HepG2 (cell line): Measurements from ENCODE around the gene ABCC2. TPM values are rescaled to one million over a fixed set of nuclear protein-coding genes. Genes with fewer than 3 reads are reported as not detected.
"Not testable (repeated sequence)": the region's sequence is repeated elsewhere in the genome, so short reads cannot be mapped to it uniquely, and the experiment has no call there.

Experiments
- ATAC-seq: fragments of 200-7000 bp; cut with Tn5 transposase; 3 replicates; pipeline ENCODE4 v1.9.1; 2020; ENCODE audit warnings: mild to moderate bottlenecking, moderate library complexity
- BruUV-seq: library from RNA; stranded (reverse); fragments of 400-500 nt; replicated peaks from 2 replicates; lab custom pipeline; 2021; lab: Mats Ljungman, UMichigan
- CTCF ChIA-PET: fragments of 300-600 bp; formaldehyde crosslinking; extraction: SDS; loops from one replicate; lab custom pipeline; 2021; ENCODE audit warnings: low total read pairs, inconsistent platforms, low intra/inter-chr PET ratio; lab: Yijun Ruan, JAX
- POLR2A ChIA-PET: fragments of 350-600 bp; sonication (Branson Sonifier 250); formaldehyde crosslinking; loops from one replicate; lab custom pipeline; 2020; ENCODE audit warnings: antibody characterized with exemption, inconsistent platforms; lab: Yijun Ruan, JAX
- DNase-seq: peaks from one replicate; pipeline ENCODE4 v3.0.0-alpha.2; 2015; ENCODE audit warnings: low spot score
- FAIRE-seq: peaks from 3 replicates; lab custom pipeline; 2011; peaks lifted over from hg19 to GRCh38; lab: Jason Lieb, UNC
- H2AFZ ChIP-seq: one replicate; pipeline ENCODE4 v1.6.1; 2011; ENCODE audit warnings: low read length, inconsistent platforms
- H3K27ac ChIP-seq: fragments of 300-600 bp; 3 replicates; pipeline ENCODE4 v1.8.0; 2011; ENCODE audit warnings: mixed run types, mild to moderate bottlenecking, mixed read lengths, low read length, inconsistent platforms; ENCODE audit not compliant: insufficient read depth; ENCODE audit errors: extremely low read length
- H3K27me3 ChIP-seq, 2 experiments: fragments of 200-600 bp in 1 of 2; 2 replicates in 1 of 2; 3 replicates in 1 of 2; pipeline versions ENCODE4 v1.6.0 to v1.8.0; 2011; ENCODE audit warnings: low read length in 2 of 2, mild to moderate bottlenecking in 2 of 2, moderate library complexity in 2 of 2, inconsistent platforms in 1 of 2; ENCODE audit not compliant: insufficient read depth in 2 of 2, control insufficient read depth in 1 of 2
- H3K36me3 ChIP-seq, 2 experiments: fragments of 200-600 bp in 1 of 2; replicated peaks in 1 of 2; 2 replicates in 1 of 2; 3 replicates in 1 of 2; pipeline versions ENCODE4 v1.5.1 to v1.8.0; 2011; ENCODE audit warnings: low read length in 2 of 2, inconsistent platforms in 1 of 2; ENCODE audit not compliant: insufficient read depth in 2 of 2, control insufficient read depth in 1 of 2
- H3K4me1 ChIP-seq: 2 replicates; pipeline ENCODE4 v1.5.1; 2012; ENCODE audit warnings: low read length, inconsistent platforms; ENCODE audit not compliant: insufficient read depth
- H3K4me2 ChIP-seq: 2 replicates; pipeline ENCODE4 v1.6.0; 2011; ENCODE audit warnings: low read depth, low read length, inconsistent platforms
- H3K4me3 ChIP-seq, 3 experiments: fragments of 200-600 bp in 1 of 3; sonication (generic), shearing (Covaris generic) in 1 of 3; replicated peaks in 1 of 3; 2 replicates each; pipeline ENCODE4 v1.5.1; 2011 to 2016; ENCODE audit warnings: low read length in 3 of 3, inconsistent platforms in 2 of 3, low read depth in 2 of 3, mild to moderate bottlenecking in 2 of 3, control low read depth in 1 of 3, mixed read lengths in 1 of 3; ENCODE audit not compliant: insufficient read depth in 1 of 3
- H3K79me2 ChIP-seq: one replicate; pipeline ENCODE4 v1.6.1; 2011; ENCODE audit warnings: low read length, inconsistent platforms; ENCODE audit not compliant: insufficient read depth
- H3K9ac ChIP-seq: 2 replicates; pipeline ENCODE4 v1.6.0; 2011; ENCODE audit warnings: mild to moderate bottlenecking, low read depth, low read length, inconsistent platforms; ENCODE audit not compliant: insufficient read depth
- H3K9me3 ChIP-seq: 2 replicates; pipeline ENCODE4 v1.5.1; 2012; ENCODE audit warnings: mild to moderate bottlenecking, low read length
- H4K20me1 ChIP-seq: 2 replicates; pipeline ENCODE4 v1.6.0; 2011; ENCODE audit warnings: inconsistent platforms, mild to moderate bottlenecking, low read length, moderate library complexity; ENCODE audit not compliant: insufficient read depth
- HDAC2 ChIP-seq: sonication (generic); formaldehyde crosslinking; IDR thresholded peaks from 2 replicates; pipeline ENCODE4 v1.4.0; 2020; ENCODE audit warnings: missing genetic modification reagents
- HMG20B ChIP-seq: conservative IDR thresholded peaks from 2 replicates; pipeline ENCODE4 v1.6.1; 2016; ENCODE audit warnings: missing genetic modification reagents, missing compliant biosample characterization
- MEIS2 ChIP-seq: sonication (generic); formaldehyde crosslinking; IDR thresholded peaks from 2 replicates; pipeline ENCODE4 v1.9.0; 2021; ENCODE audit warnings: mild to moderate bottlenecking, missing genetic modification reagents
- PAX8 ChIP-seq: sonication (generic); formaldehyde crosslinking; IDR thresholded peaks from 2 replicates; pipeline ENCODE4 v1.8.0; 2022; ENCODE audit warnings: mild to moderate bottlenecking, missing genetic modification reagents, borderline replicate concordance
- RCOR2 ChIP-seq: IDR thresholded peaks from 2 replicates; pipeline ENCODE4 v1.6.1; 2016; ENCODE audit warnings: missing biosample characterization, missing genetic modification reagents
- RXRA ChIP-seq: sonication (generic); formaldehyde crosslinking; IDR thresholded peaks from 2 replicates; pipeline ENCODE4 v1.5.1; 2020; ENCODE audit warnings: missing genetic modification reagents
- SMAD9 ChIP-seq: sonication (generic); formaldehyde crosslinking; IDR thresholded peaks from 2 replicates; pipeline ENCODE4 v1.5.1; 2020; ENCODE audit warnings: mild to moderate bottlenecking, missing genetic modification reagents
- TBP ChIP-seq: sonication (generic); formaldehyde crosslinking; IDR thresholded peaks from 2 replicates; pipeline ENCODE4 v1.5.0; 2020; ENCODE audit warnings: missing genetic modification reagents
- ZNF713 ChIP-seq: sonication (generic); formaldehyde crosslinking; IDR thresholded peaks from 2 replicates; pipeline ENCODE4 v1.4.0; 2020; ENCODE audit warnings: mild to moderate bottlenecking, missing genetic modification reagents
- WGBS: methylation state at CpG from one replicate; pipeline ENCODE4 v1.1.6; 2017; ENCODE audit warnings: low lambda C conversion rate; 5-methylcytosine and 5-hydroxymethylcytosine counted together
- in situ Hi-C: cut with HindIII; loops from 2 replicates; pipeline ENCODE4 v1.10.0; 2017; ENCODE audit warnings: low pct_unique_long_range_greater_than_20kb; ENCODE audit not compliant: extremely low pct_ligation_motif_present
- intact Hi-C: fragments of 100-400 bp; cut with micrococcal nuclease; formaldehyde crosslinking; loops from one replicate; pipeline ENCODE4 v1.10.0; 2022; ENCODE audit not compliant: unreplicated experiment
- polyA plus RNA-seq, 8 experiments: library from polyadenylated mRNA; depleted of rRNA in 3 of 8; stranded (reverse) in 7 of 8; unstranded in 1 of 8; fragments of >200 nt; fragmentation: Illumina TruSeq in 4 of 8; extraction: Trizol in 4 of 8; gene quantifications; 2 replicates each; pipeline versions ENCODE4 v1.2.1 to v1.2.3, GENCODE V29; 2011 to 2016; ENCODE audit warnings: low read depth in 4 of 8, missing spikeins in 1 of 8, mixed read lengths in 1 of 8; ENCODE audit not compliant: insufficient read depth in 1 of 8
- total RNA-seq, 5 experiments: library from RNA; depleted of rRNA; stranded (reverse); fragments of >200 nt; fragmentation: Illumina TruSeq; extraction: Trizol; gene quantifications; 2 replicates each; pipeline ENCODE4 v1.2.3, GENCODE V29; 2016; ENCODE audit warnings: low read depth in 1 of 5
- TF ChIP-seq, protein P1 (sequence below): sonication (generic); formaldehyde crosslinking; IDR thresholded peaks from 2 replicates; pipeline ENCODE4 v1.4.0; 2020; ENCODE audit warnings: missing genetic modification reagents
- TF ChIP-seq, protein P2 (sequence below): sonication (generic); formaldehyde crosslinking; IDR thresholded peaks from 2 replicates; pipeline ENCODE4 v1.4.0; 2020; ENCODE audit warnings: mild to moderate bottlenecking, low read depth, missing genetic modification reagents
- TF ChIP-seq, protein P3 (sequence below): sonication (generic); formaldehyde crosslinking; IDR thresholded peaks from 2 replicates; pipeline ENCODE4 v1.8.1; 2023; ENCODE audit warnings: missing genetic modification reagents, mild to moderate bottlenecking, borderline replicate concordance
- TF ChIP-seq, protein P4 (sequence below): sonication (generic); formaldehyde crosslinking; IDR thresholded peaks from 2 replicates; pipeline ENCODE4 v1.4.0; 2020; ENCODE audit warnings: missing genetic modification reagents

The ABCC2 gene
- total and polyA plus RNA-seq, 2 of the 13 experiments (the other 11 are each of a cell fraction or from before 2014, with no cell fraction given), result 181 to 497 TPM

DNA sequence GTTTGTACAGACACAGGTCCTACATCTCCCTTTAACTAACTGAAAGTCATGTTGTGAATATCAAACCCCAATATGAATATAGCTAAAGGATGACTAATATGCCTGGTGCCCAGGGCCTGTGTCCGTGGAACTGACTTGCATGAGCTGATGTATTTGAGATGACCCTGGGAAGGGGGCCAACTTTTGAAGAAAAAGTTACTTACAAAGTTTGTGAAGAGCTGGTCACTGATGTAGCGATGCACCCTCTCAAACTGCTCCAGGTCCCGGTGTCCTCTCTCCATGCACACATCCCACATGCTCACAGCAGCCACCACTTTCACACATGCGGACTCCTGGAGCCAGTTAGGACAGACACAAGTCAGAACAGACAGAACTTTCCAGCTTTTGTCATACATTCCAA lies 106.2 kb downstream of the ABCC2 start (continued):
- TF ChIP-seq, protein P1, sequence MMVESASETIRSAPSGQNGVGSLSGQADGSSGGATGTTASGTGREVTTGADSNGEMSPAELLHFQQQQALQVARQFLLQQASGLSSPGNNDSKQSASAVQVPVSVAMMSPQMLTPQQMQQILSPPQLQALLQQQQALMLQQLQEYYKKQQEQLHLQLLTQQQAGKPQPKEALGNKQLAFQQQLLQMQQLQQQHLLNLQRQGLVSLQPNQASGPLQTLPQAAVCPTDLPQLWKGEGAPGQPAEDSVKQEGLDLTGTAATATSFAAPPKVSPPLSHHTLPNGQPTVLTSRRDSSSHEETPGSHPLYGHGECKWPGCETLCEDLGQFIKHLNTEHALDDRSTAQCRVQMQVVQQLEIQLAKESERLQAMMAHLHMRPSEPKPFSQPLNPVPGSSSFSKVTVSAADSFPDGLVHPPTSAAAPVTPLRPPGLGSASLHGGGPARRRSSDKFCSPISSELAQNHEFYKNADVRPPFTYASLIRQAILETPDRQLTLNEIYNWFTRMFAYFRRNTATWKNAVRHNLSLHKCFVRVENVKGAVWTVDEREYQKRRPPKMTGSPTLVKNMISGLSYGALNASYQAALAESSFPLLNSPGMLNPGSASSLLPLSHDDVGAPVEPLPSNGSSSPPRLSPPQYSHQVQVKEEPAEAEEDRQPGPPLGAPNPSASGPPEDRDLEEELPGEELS, result no peak
- no peak for TF ChIP-seq TBP
- TF ChIP-seq MEIS2 (CRISPR knock-in tag), result no peak
- TF ChIP-seq, all 625 proteins: peak for 0

DNA sequence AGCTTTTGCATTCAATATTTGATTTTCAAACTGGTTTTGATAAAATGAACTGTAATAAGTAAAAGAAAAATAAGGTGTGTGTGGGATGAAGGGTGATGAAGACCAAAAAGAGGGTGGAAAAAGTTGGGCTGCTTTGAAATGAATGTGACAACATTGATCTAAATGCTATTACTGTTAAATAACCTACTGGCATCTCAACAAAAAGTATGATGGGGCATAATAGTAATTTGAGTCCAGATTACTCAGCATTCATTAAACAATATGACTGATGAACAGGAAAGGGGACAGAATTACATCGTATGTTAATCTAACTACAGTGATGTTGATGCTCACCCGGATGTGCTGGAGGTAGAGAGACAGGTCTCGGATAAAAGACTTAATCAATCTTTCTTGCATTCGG lies 112.2 kb downstream of the ABCC2 start:
- no peak for FAIRE-seq
- Histone ChIP-seq H3K36me3 (peaks cover 10 to 49% of the 10 kb centered on the region in 2 experiments), H3K4me3 (no peak overlapping the region), H3K79me2 (no peaks in the 10 kb centered on the region), H3K4me1 (no peaks in the 10 kb centered on the region), H4K20me1 (no peaks in the 10 kb centered on the region), H3K9ac (no peak overlapping the region), H3K27me3 (no peaks in the 10 kb centered on the region), H3K27ac (no peak overlapping the region)
- no peak for DNase-seq
- CTCF ChIA-PET, result no interaction called here
- POLR2A ChIA-PET, result no interaction called here
- in situ Hi-C loops (no loop called here), intact Hi-C loops (no loop called here)
- no TSS peak for BruUV-seq
- 92% methylated on average over 4 of the region's 4 CpGs for WGBS
- no peak for TF ChIP-seq HMG20B (CRISPR knock-in tag)
- no peak for TF ChIP-seq PAX8 (CRISPR knock-in tag)
- TF ChIP-seq, protein P2, sequence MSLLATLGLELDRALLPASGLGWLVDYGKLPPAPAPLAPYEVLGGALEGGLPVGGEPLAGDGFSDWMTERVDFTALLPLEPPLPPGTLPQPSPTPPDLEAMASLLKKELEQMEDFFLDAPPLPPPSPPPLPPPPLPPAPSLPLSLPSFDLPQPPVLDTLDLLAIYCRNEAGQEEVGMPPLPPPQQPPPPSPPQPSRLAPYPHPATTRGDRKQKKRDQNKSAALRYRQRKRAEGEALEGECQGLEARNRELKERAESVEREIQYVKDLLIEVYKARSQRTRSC (CRISPR knock-in tag), result no peak
- TF ChIP-seq ZNF713, result no peak
- no peak for TF ChIP-seq HDAC2 (CRISPR knock-in tag)
- TF ChIP-seq SMAD9 (CRISPR knock-in tag), result no peak
- no peak for TF ChIP-seq RCOR2 (CRISPR knock-in tag)
- no peak for TF ChIP-seq RXRA (CRISPR knock-in tag)
- TF ChIP-seq, protein P3, sequence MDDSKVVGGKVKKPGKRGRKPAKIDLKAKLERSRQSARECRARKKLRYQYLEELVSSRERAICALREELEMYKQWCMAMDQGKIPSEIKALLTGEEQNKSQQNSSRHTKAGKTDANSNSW, result no peak
- TF ChIP-seq, protein P4, sequence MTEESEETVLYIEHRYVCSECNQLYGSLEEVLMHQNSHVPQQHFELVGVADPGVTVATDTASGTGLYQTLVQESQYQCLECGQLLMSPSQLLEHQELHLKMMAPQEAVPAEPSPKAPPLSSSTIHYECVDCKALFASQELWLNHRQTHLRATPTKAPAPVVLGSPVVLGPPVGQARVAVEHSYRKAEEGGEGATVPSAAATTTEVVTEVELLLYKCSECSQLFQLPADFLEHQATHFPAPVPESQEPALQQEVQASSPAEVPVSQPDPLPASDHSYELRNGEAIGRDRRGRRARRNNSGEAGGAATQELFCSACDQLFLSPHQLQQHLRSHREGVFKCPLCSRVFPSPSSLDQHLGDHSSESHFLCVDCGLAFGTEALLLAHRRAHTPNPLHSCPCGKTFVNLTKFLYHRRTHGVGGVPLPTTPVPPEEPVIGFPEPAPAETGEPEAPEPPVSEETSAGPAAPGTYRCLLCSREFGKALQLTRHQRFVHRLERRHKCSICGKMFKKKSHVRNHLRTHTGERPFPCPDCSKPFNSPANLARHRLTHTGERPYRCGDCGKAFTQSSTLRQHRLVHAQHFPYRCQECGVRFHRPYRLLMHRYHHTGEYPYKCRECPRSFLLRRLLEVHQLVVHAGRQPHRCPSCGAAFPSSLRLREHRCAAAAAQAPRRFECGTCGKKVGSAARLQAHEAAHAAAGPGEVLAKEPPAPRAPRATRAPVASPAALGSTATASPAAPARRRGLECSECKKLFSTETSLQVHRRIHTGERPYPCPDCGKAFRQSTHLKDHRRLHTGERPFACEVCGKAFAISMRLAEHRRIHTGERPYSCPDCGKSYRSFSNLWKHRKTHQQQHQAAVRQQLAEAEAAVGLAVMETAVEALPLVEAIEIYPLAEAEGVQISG (CRISPR knock-in tag), result no peak
- TF ChIP-seq, all 625 proteins: peak for 0
- Histone ChIP-seq H2AFZ (no peak overlapping the region), H3K4me2 (no peak overlapping the region), H3K9me3 (no peaks in the 10 kb centered on the region)
- no peak for ATAC-seq

DNA sequence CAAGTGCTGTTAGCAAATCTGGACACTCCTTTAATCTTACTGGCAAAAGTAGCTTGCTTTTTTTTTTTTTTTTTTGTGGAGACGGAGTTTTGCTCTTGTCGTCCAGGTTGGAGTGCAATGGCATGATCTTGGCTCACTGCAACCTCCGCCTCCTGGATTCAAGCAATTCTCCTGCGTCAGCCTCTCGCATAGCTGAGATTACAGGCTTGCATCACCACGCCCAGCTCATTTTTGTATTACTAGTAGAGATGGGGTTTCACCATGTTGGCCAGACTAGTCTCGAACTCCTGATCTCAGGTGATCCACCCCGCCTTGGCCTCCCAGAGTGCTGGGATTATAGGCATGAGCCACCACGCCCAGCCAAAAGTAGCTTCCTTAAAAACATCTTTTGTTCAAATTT lies 112.6 kb downstream of the ABCC2 start:
- 97% methylated on average over 9 of the region's 9 CpGs for WGBS
- BruUV-seq, H3K9me3 ChIP-seq, CTCF ChIA-PET, intact Hi-C loops, H3K4me2 ChIP-seq, H3K4me1 ChIP-seq, H3K9ac ChIP-seq, DNase-seq, in situ Hi-C loops, FAIRE-seq, H2AFZ ChIP-seq, H3K79me2 ChIP-seq, H3K4me3 ChIP-seq, POLR2A ChIA-PET, ATAC-seq, H4K20me1 ChIP-seq, H3K27me3 ChIP-seq, H3K27ac ChIP-seq: not testable (repeated sequence)
- peaks cover 11 to 52% of the 10 kb centered on the region in 2 experiments for H3K36me3 ChIP-seq
